Right lobe of liver (tissue), 4 donors: ENCODE data around the gene DNM3.

ENCODE experiments used
- CTCF ChIP-seq, 4 donors: fragments of 200-600 bp in 3 of 4; fragments of 450-650 bp in 1 of 4; IDR thresholded peaks; one replicate each; pipeline versions ENCODE4 v1.5.1 to v1.8.0; 2016 to 2022; ENCODE audit warnings: antibody characterized with exemption in 4 of 4, mild to moderate bottlenecking in 2 of 4
- POLR2A ChIP-seq: fragments of 450-650 bp; IDR thresholded peaks from one replicate; pipeline ENCODE4 v1.6.1; 2017; ENCODE audit warnings: antibody characterized with exemption, mild to moderate bottlenecking
- donor health status: DM: no; HTN: no; CAD: no.
- donor health status: DM: no; HTN: no; CAD: no.
- donor health status: DM: no; HTN: yes; CAD: no.

GRCh38 chr1:171966426-171967220 lies 125.3 kb downstream of the DNM3 start:
- TF ChIP-seq CTCF (IDR thresholded peaks at IDR 0.05) (no peak), POLR2A (no peak)
